Activated T-helper 2 cell treated with anti-CD3 and anti-CD28 coated beads, Interferon-gamma antibody, Interleukin-2, Interleukin-4, amounts not matched to agents 10 μg/mL and 5 μg/mL and 100 μg/mL, durations not matched to agents 14 hours and 24 hours and 36 hours (primary cell): ENCODE data around the gene MAN2A2. TPM values are rescaled to one million over a fixed set of nuclear protein-coding genes. Genes with fewer than 3 reads are reported as not detected.
A peak's percentile ranks its signal among the peaks of the same experiment; 100 is the strongest.

Experiments used
- DNase-seq: peaks from one replicate; pipeline ENCODE4 v3.0.0; 2021; ENCODE audit warnings: low spot score
- H3K27ac Mint-ChIP-seq: one replicate; pipeline ENCODE4 v1.8.0; 2021; ENCODE audit warnings: mixed read lengths
- H3K27me3 Mint-ChIP-seq: one replicate; pipeline ENCODE4 v1.8.0; 2021; ENCODE audit warnings: low read depth, mixed read lengths
- H3K36me3 Mint-ChIP-seq: one replicate; pipeline ENCODE4 v1.8.0; 2021; ENCODE audit warnings: low read depth, mixed read lengths
- H3K4me1 Mint-ChIP-seq: one replicate; pipeline ENCODE4 v1.8.0; 2021; ENCODE audit warnings: low read depth, mixed read lengths
- H3K4me3 Mint-ChIP-seq: one replicate; pipeline ENCODE4 v1.8.0; 2021; ENCODE audit warnings: low read depth, mild to moderate bottlenecking, moderate library complexity, mixed read lengths
- H3K9me3 Mint-ChIP-seq: one replicate; pipeline ENCODE4 v1.8.0; 2021; ENCODE audit warnings: mixed read lengths
- intact Hi-C: fragments of 100-400 bp; cut with micrococcal nuclease; formaldehyde crosslinking; loops from one replicate; pipeline ENCODE4 v1.15.1; 2023
- total RNA-seq: library from RNA; stranded (reverse); gene quantifications from 2 replicates; pipeline ENCODE4 v1.2.3, GENCODE V29; 2022

The MAN2A2 gene
- total RNA-seq, 1 donor from 2014 or later = 201 TPM

DNA sequence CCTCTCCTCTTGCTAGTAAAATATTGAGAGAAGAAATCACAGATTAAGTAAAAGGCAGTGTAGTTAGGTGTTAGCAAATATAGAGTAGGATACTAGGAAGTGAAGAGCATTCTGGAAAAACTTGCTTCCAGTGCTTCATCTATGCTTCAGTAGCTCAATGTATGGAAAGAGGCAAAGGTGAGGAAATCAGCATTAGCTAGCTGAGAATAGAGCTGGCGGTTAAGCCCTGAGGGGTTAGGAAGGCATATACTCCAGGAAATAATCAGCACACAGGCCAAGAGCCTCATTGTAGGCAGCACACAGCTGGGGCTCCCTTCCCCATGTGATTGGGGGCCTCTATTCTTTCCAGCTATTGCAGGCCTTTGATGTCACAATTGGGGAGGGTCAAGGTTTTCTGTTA is 65.3 kb downstream of the MAN2A2 start:
- intact Hi-C loops = no loop called here
- Mint-ChIP-seq H3K4me3 (no peak overlapping the region), H3K27ac (no peak overlapping the region), H3K9me3 (no peaks in the 10 kb centered on the region), H3K27me3 (no peaks in the 10 kb centered on the region), H3K36me3 (peaks cover 75% of the 10 kb centered on the region), H3K4me1 (no peaks in the 10 kb centered on the region)
- no peak for DNase-seq

DNA sequence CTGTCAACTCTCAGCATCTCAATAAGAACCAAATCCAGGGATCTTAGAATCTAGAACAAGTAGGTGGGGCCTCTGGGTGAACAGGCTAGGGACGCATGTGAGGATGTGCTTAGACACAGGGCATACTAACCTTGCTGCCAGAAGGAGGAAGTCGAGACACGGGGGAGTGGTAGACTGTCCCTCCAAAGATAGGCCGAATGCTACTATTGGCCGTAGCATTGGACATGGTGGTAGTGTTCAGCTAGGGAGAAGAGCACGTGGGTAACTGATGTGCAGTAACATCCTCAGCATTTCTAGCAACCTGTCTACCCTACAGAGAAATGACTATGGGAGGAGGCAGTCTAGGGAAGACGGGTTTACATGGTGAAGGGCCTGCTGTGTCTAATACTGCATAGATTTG is 67.2 kb downstream of the MAN2A2 start:
- Mint-ChIP-seq H3K27me3 (no peaks in the 10 kb centered on the region), H3K4me1 (no peaks in the 10 kb centered on the region), H3K36me3 (peaks cover 78% of the 10 kb centered on the region), H3K9me3 (no peaks in the 10 kb centered on the region), H3K27ac (peak overlapping the region; percentile 30), H3K4me3 (no peak overlapping the region)
- DNase-seq = no peak
- intact Hi-C loops = no loop called here

DNA sequence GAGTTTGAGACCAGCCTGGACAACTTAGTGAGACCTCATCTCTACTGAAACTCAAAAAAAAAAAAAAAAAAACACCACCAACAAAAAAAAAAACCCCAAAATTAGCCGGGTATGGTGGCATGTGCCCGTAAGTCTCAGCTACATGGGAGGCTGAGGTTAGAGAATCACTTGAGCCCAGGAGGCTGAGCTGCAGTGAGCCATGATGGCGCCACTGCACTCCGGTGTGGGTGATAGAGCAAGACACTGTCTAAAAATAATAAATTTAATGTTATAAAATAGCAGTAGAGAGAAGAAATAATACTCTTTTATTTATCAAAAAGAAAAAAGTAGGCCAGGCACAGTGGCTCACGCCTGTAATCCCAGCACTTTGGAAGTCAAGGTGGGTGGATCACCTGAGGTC is 69.0 kb downstream of the MAN2A2 start:
- DNase-seq = no peak
- Mint-ChIP-seq H3K36me3 (peaks cover 79% of the 10 kb centered on the region), H3K27me3 (no peaks in the 10 kb centered on the region), H3K9me3 (no peaks in the 10 kb centered on the region), H3K4me3 (no peak overlapping the region), H3K27ac (no peak overlapping the region), H3K4me1 (no peaks in the 10 kb centered on the region)
- intact Hi-C loops = no loop called here

Other genes starting within 250 kb of the MAN2A2 start
- gene BLM, start 186.0 kb upstream of the MAN2A2 start, total RNA-seq = 58.9 and 65.3 TPM in 2 replicates
- 564 and 570 TPM in 2 replicates for gene FURIN, start 34.7 kb upstream of the MAN2A2 start, total RNA-seq
- 51.9 and 55.8 TPM in 2 replicates for gene FES, start 18.8 kb upstream of the MAN2A2 start, total RNA-seq
- gene HDDC3, start 29.2 kb downstream of the MAN2A2 start, total RNA-seq = 38.6 and 43.0 TPM in 2 replicates
- 74.1 and 75.7 TPM in 2 replicates for gene UNC45A, start 32.0 kb downstream of the MAN2A2 start, total RNA-seq
- 30.1 and 31.0 TPM in 2 replicates for gene RCCD1, start 51.6 kb downstream of the MAN2A2 start, total RNA-seq
- gene PRC1, start 91.2 kb downstream of the MAN2A2 start, total RNA-seq = 91.8 and 95.2 TPM in 2 replicates
- 19.2 and 22.4 TPM in 2 replicates for gene VPS33B, start 119.3 kb downstream of the MAN2A2 start, total RNA-seq
- 0.02 TPM in 2 replicates for gene SV2B, start 197.0 kb downstream of the MAN2A2 start, total RNA-seq